Pancreas (tissue), 10 donors: ENCODE results near the gene GNMT. TPM values are rescaled to one million over a fixed set of nuclear protein-coding genes. Genes with fewer than 3 reads are reported as not detected.

Experiments
- ATAC-seq, 4 donors: fragments of 200-7000 bp; cut with Tn5 transposase; one replicate each; pipeline versions ENCODE4 v1.8.0 to v1.9.1; 2020; ENCODE audit warnings: mild to moderate bottlenecking in 4 of 4, moderate library complexity in 4 of 4
- DNase-seq, 6 donors: peaks; one replicate each; pipeline ENCODE4 v3.0.0-alpha.2; 2020
- FAIRE-seq: peaks from 2 replicates; lab custom pipeline; 2012; peaks lifted over from hg19 to GRCh38; lab: Jason Lieb, UNC
- H3K27ac ChIP-seq, 4 donors: fragments of 200-600 bp; sonication (generic); 1 replicate in 3 of 4; 2 replicates in 1 of 4; pipeline versions ENCODE4 v1.5.0 to v1.8.0; 2020
- H3K27me3 ChIP-seq, 4 donors: fragments of 200-600 bp; one replicate each; pipeline ENCODE4 v1.8.0; 2021
- H3K36me3 ChIP-seq, 3 donors: fragments of 200-600 bp; sonication (generic) in 1 of 3; one replicate each; pipeline versions ENCODE4 v1.5.0 to v1.8.0; 2020 to 2021
- H3K4me1 ChIP-seq, 3 donors: fragments of 200-600 bp; one replicate each; pipeline ENCODE4 v1.8.0; 2021
- H3K4me3 ChIP-seq, 4 donors: fragments of 200-600 bp; sonication (generic) in 2 of 4; one replicate each; pipeline versions ENCODE4 v1.5.0 to v1.8.0; 2020 to 2021
- H3K9me3 ChIP-seq, 4 donors: fragments of 200-600 bp; one replicate each; pipeline ENCODE4 v1.8.0; 2021
- CTCF ChIP-seq, 4 donors: fragments of 200-600 bp; sonication (generic) in 3 of 4; IDR thresholded peaks; one replicate each; pipeline versions ENCODE4 v1.5.0 to v1.8.0; 2021; ENCODE audit warnings: antibody characterized with exemption in 4 of 4
- whole genome bisulfite sequencing, 2 donors: extraction: QIAGEN DNeasy Blood & Tissue Kit; methylation state at CpG; one replicate each; pipeline ENCODE4 v1.1.7; 2013; 5-methylcytosine and 5-hydroxymethylcytosine counted together
- intact Hi-C, 3 donors: fragments of 100-400 bp; cut with DNase I; formaldehyde crosslinking; loops; one replicate each; pipeline versions ENCODE4 v1.11.1 to v1.14.2; 2022
- polyA plus RNA-seq, 2 donors: library from polyadenylated mRNA; stranded (reverse); fragments of 200-250 nt; gene quantifications; one replicate each; pipeline ENCODE4 v1.2.3, GENCODE V29; 2013
- total RNA-seq, 6 donors: library from RNA; stranded (reverse); fragmentation: NEBNext Ultra II Directional in 4 of 6; extraction: Animal tissue kit (Norgen Biotek cat#: 25700) in 4 of 6; gene quantifications; one replicate each; pipeline versions ENCODE4 v1.2.1 to v1.2.4, GENCODE V29; 2021 to 2023
- donor health status: healthy with polysubstance abuse.
- donor health status: DM: no; HTN: no; CAD: no; lungs with moderate emphysema.
- donor health status: DM: no; HTN: no; CAD: no.
- donor health status: control.
- donor health status: control.
- donor health status: Bipolar disorder and iron deficiency.
- donor health status: DM: yes; HTN: yes; CAD: no.
- donor health status: DM: no; HTN: no; CAD: no.
- donor health status: DM: no; HTN: no; CAD: no.
- donor health status: DM: yes; HTN: yes; CAD: no.

Gene GNMT
- 100 to 1,000 TPM in 3 of 6 donors, 10 to 100 TPM in 3; 19.0 to 295 (median 102) TPM for total RNA-seq
- polyA plus RNA-seq, result 100 to 1,000 TPM in 1 of 2 donors, 10 to 100 TPM in 1; 57.9 to 443 TPM

- Histone ChIP-seq H3K4me1 (peaks cover 0 to 13% (median 0%) of the 10 kb centered on the region in 3 donors), H3K36me3 (peaks cover 0 to 22% (median 9%) of the 10 kb centered on the region in 3 donors), H3K4me3 (peak within 1 kb of the TSS; percentile 45 to 78 (median 66)), H3K27me3 (no peaks in the 10 kb centered on the region), H3K27ac (peak within 1 kb of the TSS; percentile 91 to 98 (median 95)), H3K9me3 (no peaks in the 10 kb centered on the region)
- peak; percentile 87 to 97 (median 90) for ATAC-seq
- DNase-seq, result peak; percentile 86 to 98 (median 92)
- FAIRE-seq, result no peak
- no peak for TF ChIP-seq CTCF (IDR thresholded peaks at IDR 0.05)
- intact Hi-C loops, result no loop called here
- WGBS, 2 donors, result 1% methylated on average over 62 of the region's 62 CpGs
Observed at GRCh38 chr6:42960243-42961019, at the start of gene GNMT. GNMT (plus strand) TSS chr6:42960754; CDS start chr6:42960768, 14 bp downstream.

GRCh38 chr6:42911171-42912021, 49.2 kb upstream of the GNMT start:
- Histone ChIP-seq H3K27me3 (no peaks in the 10 kb centered on the region), H3K9me3 (no peaks in the 10 kb centered on the region), H3K36me3 (no peaks in the 10 kb centered on the region), H3K4me1 (no peaks in the 10 kb centered on the region), H3K4me3 (peak overlapping the region in 2 of 4 donors; percentile 10 to 29), H3K27ac (peak overlapping the region in 1 of 4 donors; percentile 51)
- FAIRE-seq, result no peak
- ATAC-seq, result peak; percentile 43 to 77 (median 68)
- WGBS, 2 donors, result 24 to 26% methylated on average over 43 to 49 of the region's 49 CpGs
- intact Hi-C loops, result no loop called here
- TF ChIP-seq CTCF (IDR thresholded peaks at IDR 0.05), result no peak
- DNase-seq, result peak in 1 of 6 donors; percentile 30

GRCh38 chr6:42914546-42914945, 46.0 kb upstream of the GNMT start:
- Histone ChIP-seq H3K4me1 (no peaks in the 10 kb centered on the region), H3K27ac (no peak overlapping the region), H3K4me3 (no peak overlapping the region), H3K27me3 (no peaks in the 10 kb centered on the region), H3K36me3 (no peaks in the 10 kb centered on the region), H3K9me3 (no peaks in the 10 kb centered on the region)
- DNase-seq, result no peak
- ATAC-seq, result no peak
- no peak for FAIRE-seq
- intact Hi-C loops, result no loop called here
- 79 to 87% methylated on average over 4 of the region's 4 CpGs for WGBS, 2 donors
- no peak for TF ChIP-seq CTCF (IDR thresholded peaks at IDR 0.05)

- no peaks in the 10 kb centered on the region for H3K36me3 ChIP-seq
- ATAC-seq, result no peak
- intact Hi-C loops, result no loop called here
- H3K9me3 ChIP-seq, result no peaks in the 10 kb centered on the region
- H3K4me3 ChIP-seq, result no peak within 1 kb of the TSS
- 80 to 86% methylated on average over 10 of the region's 10 CpGs for WGBS, 2 donors
- no peak for TF ChIP-seq CTCF (IDR thresholded peaks at IDR 0.05)
- no peaks in the 10 kb centered on the region for H3K4me1 ChIP-seq
- H3K27ac ChIP-seq, result no peak within 1 kb of the TSS
- no peak for FAIRE-seq
- no peak for DNase-seq
- H3K27me3 ChIP-seq, result no peaks in the 10 kb centered on the region
Observed at GRCh38 chr6:42915732-42916131, 44.8 kb upstream of the GNMT start, which contains the start of gene PTCRA. PTCRA (plus strand) TSS chr6:42916053; CDS start chr6:42916070, 17 bp downstream.
